Activated gamma-delta T cell treated with Interleukin-2 at 50 U/mL for 16 hours (primary cell): ENCODE measurements around the gene GPHA2.

Experiments used
- DNase-seq: peaks from one replicate; pipeline ENCODE4 v3.0.0-alpha.2; 2020

The GPHA2 gene

GRCh38 chr11:64929625-64930024 lies 6.1 kb downstream of the GPHA2 start:
- no peak for DNase-seq

GRCh38 chr11:64928957-64929356 lies 6.7 kb downstream of the GPHA2 start:
- no peak for DNase-seq

GRCh38 chr11:64926689-64927088 lies 9.0 kb downstream of the GPHA2 start:
- DNase-seq = no peak

- DNase-seq = no peak
Observed at GRCh38 chr11:64925536-64926436, 9.9 kb downstream of the GPHA2 start.

GRCh38 chr11:64924910-64925284 lies 10.8 kb downstream of the GPHA2 start:
- no peak for DNase-seq

GRCh38 chr11:64923944-64924909 lies 11.5 kb downstream of the GPHA2 start, which contains the start of gene PPP2R5B:
Gene PPP2R5B, plus strand, starts transcription at chr11:64924689. Its CDS starts 1,046 bp downstream, at chr11:64925735.
- DNase-seq = peak; percentile 89

GRCh38 chr11:64923151-64923661 lies 12.5 kb downstream of the GPHA2 start:
- DNase-seq = no peak

- no peak for DNase-seq
Observed at GRCh38 chr11:64921384-64921783, 14.3 kb downstream of the GPHA2 start.

GRCh38 chr11:64920124-64920523 lies 15.6 kb downstream of the GPHA2 start:
- no peak for DNase-seq

GRCh38 chr11:64919627-64920026 lies 16.1 kb downstream of the GPHA2 start:
- no peak for DNase-seq

- DNase-seq = no peak
Observed at GRCh38 chr11:64918017-64918416, 17.7 kb downstream of the GPHA2 start.

- DNase-seq = no peak
Observed at GRCh38 chr11:64917663-64917995, 18.1 kb downstream of the GPHA2 start.

- DNase-seq = peak; percentile 99
Observed at GRCh38 chr11:64916775-64917662, 18.7 kb downstream of the GPHA2 start, which contains the start of gene ATG2A. Gene ATG2A, minus strand, starts transcription at chr11:64917209. Its CDS starts 74 bp downstream, at chr11:64917135.

GRCh38 chr11:64916040-64916774 lies 19.5 kb downstream of the GPHA2 start:
- DNase-seq = peak; percentile 37

GRCh38 chr11:64915376-64915887 lies 20.3 kb downstream of the GPHA2 start:
- DNase-seq = no peak

GRCh38 chr11:64914123-64914522 lies 21.6 kb downstream of the GPHA2 start:
- no peak for DNase-seq

GRCh38 chr11:64913171-64913727 lies 22.4 kb downstream of the GPHA2 start:
- DNase-seq = no peak

GRCh38 chr11:64911689-64912088 lies 24.0 kb downstream of the GPHA2 start:
- no peak for DNase-seq

- DNase-seq = no peak
Observed at GRCh38 chr11:64911142-64911541, 24.6 kb downstream of the GPHA2 start.

- no peak for DNase-seq
Observed at GRCh38 chr11:64910451-64911093, 25.1 kb downstream of the GPHA2 start.
